PFSK-1 (cell line): ENCODE data around the gene GPN2.

Experiments
- FOXP2 ChIP-seq: optimal IDR thresholded peaks from 2 replicates; pipeline ENCODE3; 2011; ENCODE audit warnings: borderline replicate concordance, control low read depth, inconsistent platforms; ENCODE audit not compliant: insufficient read depth; ENCODE audit errors: extremely low read length, extremely low read depth
- POLR2AphosphoS5 ChIP-seq: IDR thresholded peaks from 2 replicates; pipeline ENCODE4 v1.6.1; 2012; ENCODE audit warnings: low read depth, mild to moderate bottlenecking, control low read depth, low read length, moderate library complexity
- SIN3A ChIP-seq: IDR thresholded peaks from 2 replicates; pipeline ENCODE4 v1.6.1; 2012; ENCODE audit warnings: mild to moderate bottlenecking, low read length, moderate library complexity, borderline replicate concordance; ENCODE audit not compliant: insufficient read depth
- TAF1 ChIP-seq: IDR thresholded peaks from 2 replicates; pipeline ENCODE4 v1.6.1; 2012; ENCODE audit warnings: low read length, control low read depth, borderline replicate concordance; ENCODE audit not compliant: insufficient read depth
- TF ChIP-seq, protein P1 (sequence below), 2 experiments: IDR thresholded peaks; 2 replicates each; pipeline versions ENCODE4 v1.6.1 to v1.8.0; 2011 to 2012; ENCODE audit warnings: low read depth in 2 of 2, low read length in 2 of 2, control low read depth in 1 of 2, inconsistent platforms in 1 of 2, mild to moderate bottlenecking in 1 of 2, moderate library complexity in 1 of 2; ENCODE audit not compliant: insufficient read depth in 1 of 2

The GPN2 gene

DNA sequence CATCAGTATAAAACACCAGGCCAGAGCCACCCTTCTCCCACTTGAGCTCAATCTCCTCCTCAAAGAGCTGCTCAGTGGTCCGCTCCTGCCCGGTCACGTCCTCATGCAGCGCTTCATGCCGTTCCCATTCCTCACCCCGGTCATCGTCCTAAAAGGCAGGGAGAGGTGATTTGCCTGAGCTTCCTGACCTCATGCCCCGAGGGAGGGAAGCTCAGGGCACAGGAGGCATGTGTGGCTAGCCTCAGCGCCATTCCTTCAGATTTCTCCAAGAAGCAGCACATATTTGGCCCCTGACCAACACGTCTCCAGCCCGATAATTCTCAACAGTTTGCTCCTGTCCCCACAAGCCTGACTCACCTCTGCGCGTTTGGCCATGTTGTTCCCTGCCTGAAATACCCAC lies 4.2 kb upstream of the GPN2 start:
- TF ChIP-seq, protein P1, sequence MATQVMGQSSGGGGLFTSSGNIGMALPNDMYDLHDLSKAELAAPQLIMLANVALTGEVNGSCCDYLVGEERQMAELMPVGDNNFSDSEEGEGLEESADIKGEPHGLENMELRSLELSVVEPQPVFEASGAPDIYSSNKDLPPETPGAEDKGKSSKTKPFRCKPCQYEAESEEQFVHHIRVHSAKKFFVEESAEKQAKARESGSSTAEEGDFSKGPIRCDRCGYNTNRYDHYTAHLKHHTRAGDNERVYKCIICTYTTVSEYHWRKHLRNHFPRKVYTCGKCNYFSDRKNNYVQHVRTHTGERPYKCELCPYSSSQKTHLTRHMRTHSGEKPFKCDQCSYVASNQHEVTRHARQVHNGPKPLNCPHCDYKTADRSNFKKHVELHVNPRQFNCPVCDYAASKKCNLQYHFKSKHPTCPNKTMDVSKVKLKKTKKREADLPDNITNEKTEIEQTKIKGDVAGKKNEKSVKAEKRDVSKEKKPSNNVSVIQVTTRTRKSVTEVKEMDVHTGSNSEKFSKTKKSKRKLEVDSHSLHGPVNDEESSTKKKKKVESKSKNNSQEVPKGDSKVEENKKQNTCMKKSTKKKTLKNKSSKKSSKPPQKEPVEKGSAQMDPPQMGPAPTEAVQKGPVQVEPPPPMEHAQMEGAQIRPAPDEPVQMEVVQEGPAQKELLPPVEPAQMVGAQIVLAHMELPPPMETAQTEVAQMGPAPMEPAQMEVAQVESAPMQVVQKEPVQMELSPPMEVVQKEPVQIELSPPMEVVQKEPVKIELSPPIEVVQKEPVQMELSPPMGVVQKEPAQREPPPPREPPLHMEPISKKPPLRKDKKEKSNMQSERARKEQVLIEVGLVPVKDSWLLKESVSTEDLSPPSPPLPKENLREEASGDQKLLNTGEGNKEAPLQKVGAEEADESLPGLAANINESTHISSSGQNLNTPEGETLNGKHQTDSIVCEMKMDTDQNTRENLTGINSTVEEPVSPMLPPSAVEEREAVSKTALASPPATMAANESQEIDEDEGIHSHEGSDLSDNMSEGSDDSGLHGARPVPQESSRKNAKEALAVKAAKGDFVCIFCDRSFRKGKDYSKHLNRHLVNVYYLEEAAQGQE (IDR thresholded peaks at IDR 0.05; ENCODE audit: insufficient read depth in 1 of 2, low read depth in 2 of 2, low read length in 2 of 2) = no peak
- TF ChIP-seq FOXP2 = no peak
- no peak for TF ChIP-seq SIN3A
- no peak for TF ChIP-seq POLR2AphosphoS5
- no peak for TF ChIP-seq TAF1

GRCh38 chr1:26890467-26890796 lies 349 bp upstream of the GPN2 start:
- TF ChIP-seq FOXP2 (no peak), TAF1 (no peak), SIN3A (no peak), POLR2AphosphoS5 (no peak)
- TF ChIP-seq, protein P1 (IDR thresholded peaks at IDR 0.05; ENCODE audit: insufficient read depth in 1 of 2, low read depth in 2 of 2, low read length in 2 of 2) = no peak

DNA sequence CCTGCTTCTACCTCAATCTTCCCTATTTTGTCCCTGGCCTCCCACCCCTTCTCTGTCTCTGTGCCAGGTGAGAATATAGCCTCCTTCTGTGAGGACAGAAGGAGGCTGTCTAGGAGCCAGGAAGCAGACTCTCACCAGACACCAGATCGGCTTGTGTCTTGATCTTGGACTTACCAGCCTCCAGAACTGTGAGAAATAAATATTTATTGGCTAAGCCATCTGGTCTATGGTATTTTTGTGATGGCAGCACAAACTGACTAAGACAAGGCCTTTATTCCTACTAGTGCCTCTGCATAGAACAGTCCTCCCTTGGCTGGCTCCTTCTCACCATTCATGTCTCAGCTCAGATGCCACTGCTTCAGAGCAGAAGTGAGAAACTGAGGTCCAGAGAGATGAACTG lies 1.9 kb downstream of the GPN2 start:
- TF ChIP-seq FOXP2 = no peak
- no peak for TF ChIP-seq SIN3A
- TF ChIP-seq, protein P1 (IDR thresholded peaks at IDR 0.05; ENCODE audit: insufficient read depth in 1 of 2, low read depth in 2 of 2, low read length in 2 of 2) = no peak
- no peak for TF ChIP-seq POLR2AphosphoS5
- TF ChIP-seq TAF1 = no peak

- TF ChIP-seq POLR2AphosphoS5 (no peak; the same call in 1 of the 2 replicates), FOXP2 (no peak), SIN3A (no peak), TAF1 (no peak)
- TF ChIP-seq, protein P1 (IDR thresholded peaks at IDR 0.05; ENCODE audit: insufficient read depth in 1 of 2, low read depth in 2 of 2, low read length in 2 of 2) = no peak
Observed at GRCh38 chr1:26887125-26887524, 3.0 kb downstream of the GPN2 start.
